Neural cell (in vitro differentiated cells): ENCODE data around the gene GLRX. TPM values are rescaled to one million over a fixed set of nuclear protein-coding genes. Genes with fewer than 3 reads are reported as not detected.

Source experiments
- H2AFZ ChIP-seq: fragments of 200-600, 300-800 bp; sonication (generic), shearing (Covaris generic); 2 replicates; pipeline ENCODE4 v1.6.0; 2014; ENCODE audit warnings: low read depth, mild to moderate bottlenecking, antibody characterized with exemption, low read length, moderate library complexity
- H3F3A ChIP-seq: fragments of 200-600 bp; shearing (Covaris generic); 2 replicates; pipeline ENCODE4 v1.6.1; 2016; ENCODE audit warnings: mild to moderate bottlenecking, moderate library complexity, mixed read lengths, antibody characterized with exemption, low read length; ENCODE audit not compliant: insufficient read depth, poor library complexity, severe bottlenecking
- H3K27ac ChIP-seq: fragments of 200-600, 300-800 bp; sonication (generic), shearing (Covaris generic); 2 replicates; pipeline ENCODE4 v1.5.1; 2014; ENCODE audit warnings: mild to moderate bottlenecking, low read length, moderate library complexity
- H3K27me3 ChIP-seq: fragments of 300-800, 200-600 bp; sonication (generic), shearing (Covaris generic); 2 replicates; pipeline ENCODE4 v1.6.0; 2014; ENCODE audit warnings: mild to moderate bottlenecking, low read depth, low read length, moderate library complexity; ENCODE audit not compliant: insufficient read depth
- H3K36me3 ChIP-seq: fragments of 300-800, 200-600 bp; sonication (generic), shearing (Covaris generic); 2 replicates; pipeline ENCODE4 v1.5.1; 2014; ENCODE audit warnings: mild to moderate bottlenecking, antibody characterized with exemption, low read length, moderate library complexity; ENCODE audit not compliant: insufficient read depth
- H3K4me2 ChIP-seq: fragments of 300-800, 200-600 bp; sonication (generic), shearing (Covaris generic); 2 replicates; pipeline ENCODE4 v1.6.0; 2014; ENCODE audit warnings: mild to moderate bottlenecking, low read length
- H3K4me3 ChIP-seq: fragments of 300-800, 200-600 bp; sonication (generic), shearing (Covaris generic); 2 replicates; pipeline ENCODE4 v1.5.1; 2014; ENCODE audit warnings: mild to moderate bottlenecking, low read length, moderate library complexity
- H3K79me2 ChIP-seq: fragments of 200-600 bp; shearing (Covaris generic); replicated peaks from 2 replicates; pipeline ENCODE4 v1.6.0; 2014; ENCODE audit warnings: mild to moderate bottlenecking, low read length, moderate library complexity; ENCODE audit not compliant: insufficient read depth
- H3K9ac ChIP-seq: fragments of 300-800, 200-600 bp; sonication (generic), shearing (Covaris generic); 2 replicates; pipeline ENCODE4 v1.6.1; 2016; ENCODE audit warnings: mild to moderate bottlenecking, low read length, mixed read lengths
- H3K9me2 ChIP-seq: fragments of 200-600 bp; shearing (Covaris generic); 2 replicates; pipeline ENCODE4 v1.6.1; 2016; ENCODE audit warnings: mild to moderate bottlenecking, low read length, mixed read lengths; ENCODE audit not compliant: insufficient read depth
- H3K9me3 ChIP-seq: fragments of 200-600, 300-800 bp; sonication (generic), shearing (Covaris generic); 2 replicates; pipeline ENCODE4 v1.6.1; 2016; ENCODE audit warnings: mild to moderate bottlenecking, mixed run types, low read length, moderate library complexity, mixed read lengths
- H4K20me1 ChIP-seq: fragments of 200-600 bp; shearing (Covaris generic); 2 replicates; pipeline ENCODE4 v1.6.1; 2016; ENCODE audit warnings: mild to moderate bottlenecking, mixed run types; ENCODE audit not compliant: insufficient read depth
- CTCF ChIP-seq: fragments of 450-650 bp; IDR thresholded peaks from 2 replicates; pipeline ENCODE4 v1.5.1; 2014; ENCODE audit warnings: antibody characterized with exemption, mild to moderate bottlenecking, moderate library complexity; ENCODE audit not compliant: poor library complexity, severe bottlenecking
- EP300 ChIP-seq: fragments of 450-650 bp; conservative IDR thresholded peaks from 2 replicates; pipeline ENCODE4 v1.6.1; 2014; ENCODE audit warnings: antibody characterized with exemption, mild to moderate bottlenecking, moderate library complexity; ENCODE audit not compliant: poor library complexity, severe bottlenecking
- EZH2 ChIP-seq: fragments of 200-600, 300-800 bp; shearing (Covaris generic), sonication (generic); IDR thresholded peaks from 2 replicates; pipeline ENCODE4 v1.6.1; 2014; ENCODE audit warnings: antibody characterized with exemption, low read length, borderline replicate concordance, mild to moderate bottlenecking; ENCODE audit not compliant: insufficient read depth, poor library complexity, severe bottlenecking
- MXI1 ChIP-seq: fragments of 450-650 bp; conservative IDR thresholded peaks from 2 replicates; pipeline ENCODE4 v1.6.1; 2014; ENCODE audit warnings: antibody characterized with exemption, mild to moderate bottlenecking; ENCODE audit not compliant: poor library complexity, severe bottlenecking
- POLR2AphosphoS5 ChIP-seq: IDR thresholded peaks from 2 replicates; pipeline ENCODE4 v1.6.1; 2012
- RAD21 ChIP-seq: fragments of 450-650 bp; conservative IDR thresholded peaks from 2 replicates; pipeline ENCODE4 v1.6.1; 2014; ENCODE audit warnings: antibody characterized with exemption, mild to moderate bottlenecking, moderate library complexity
- SMC3 ChIP-seq: fragments of 450-650 bp; conservative IDR thresholded peaks from 2 replicates; pipeline ENCODE4 v1.6.1; 2014; ENCODE audit warnings: antibody characterized with exemption, mild to moderate bottlenecking, moderate library complexity; ENCODE audit not compliant: poor library complexity
- TAF1 ChIP-seq: IDR thresholded peaks from 2 replicates; pipeline ENCODE4 v1.6.1; 2012; ENCODE audit warnings: low read depth
- polyA plus RNA-seq: library from polyadenylated mRNA; depleted of rRNA; stranded (reverse); fragments of >200 nt; gene quantifications from 2 replicates; pipeline ENCODE4 v1.2.3, GENCODE V29; 2014
- TF ChIP-seq, protein P1 (sequence below): IDR thresholded peaks from 2 replicates; pipeline ENCODE4 v1.6.1; 2012; ENCODE audit warnings: borderline replicate concordance

GLRX gene
- polyA plus RNA-seq, 1 donor from 2014 or later = 54.0 TPM

GRCh38 chr5:95768731-95769130 lies 53.8 kb downstream of the GLRX start:
- Histone ChIP-seq H3K9ac (no peak overlapping the region), H3K4me2 (no peak overlapping the region), H3K36me3 (peaks cover 12% of the 10 kb centered on the region), H3K79me2 (no peaks in the 10 kb centered on the region), H3K27ac (no peak overlapping the region), H2AFZ (no peak overlapping the region), H3K27me3 (no peaks in the 10 kb centered on the region), H3F3A (no peaks in the 10 kb centered on the region), H3K9me2 (no peaks in the 10 kb centered on the region), H4K20me1 (no peaks in the 10 kb centered on the region), H3K9me3 (no peaks in the 10 kb centered on the region), H3K4me3 (no peak overlapping the region)
- TF ChIP-seq TAF1 (no peak), RAD21 (no peak), EZH2 (no peak), MXI1 (no peak), SMC3 (no peak), CTCF (no peak), POLR2AphosphoS5 (no peak)

GRCh38 chr5:95763941-95764340 lies 58.6 kb downstream of the GLRX start:
- TF ChIP-seq EZH2 (no peak), MXI1 (no peak), SMC3 (no peak), RAD21 (no peak), CTCF (no peak), EP300 (no peak), POLR2AphosphoS5 (no peak), TAF1 (no peak)
- TF ChIP-seq, protein P1, sequence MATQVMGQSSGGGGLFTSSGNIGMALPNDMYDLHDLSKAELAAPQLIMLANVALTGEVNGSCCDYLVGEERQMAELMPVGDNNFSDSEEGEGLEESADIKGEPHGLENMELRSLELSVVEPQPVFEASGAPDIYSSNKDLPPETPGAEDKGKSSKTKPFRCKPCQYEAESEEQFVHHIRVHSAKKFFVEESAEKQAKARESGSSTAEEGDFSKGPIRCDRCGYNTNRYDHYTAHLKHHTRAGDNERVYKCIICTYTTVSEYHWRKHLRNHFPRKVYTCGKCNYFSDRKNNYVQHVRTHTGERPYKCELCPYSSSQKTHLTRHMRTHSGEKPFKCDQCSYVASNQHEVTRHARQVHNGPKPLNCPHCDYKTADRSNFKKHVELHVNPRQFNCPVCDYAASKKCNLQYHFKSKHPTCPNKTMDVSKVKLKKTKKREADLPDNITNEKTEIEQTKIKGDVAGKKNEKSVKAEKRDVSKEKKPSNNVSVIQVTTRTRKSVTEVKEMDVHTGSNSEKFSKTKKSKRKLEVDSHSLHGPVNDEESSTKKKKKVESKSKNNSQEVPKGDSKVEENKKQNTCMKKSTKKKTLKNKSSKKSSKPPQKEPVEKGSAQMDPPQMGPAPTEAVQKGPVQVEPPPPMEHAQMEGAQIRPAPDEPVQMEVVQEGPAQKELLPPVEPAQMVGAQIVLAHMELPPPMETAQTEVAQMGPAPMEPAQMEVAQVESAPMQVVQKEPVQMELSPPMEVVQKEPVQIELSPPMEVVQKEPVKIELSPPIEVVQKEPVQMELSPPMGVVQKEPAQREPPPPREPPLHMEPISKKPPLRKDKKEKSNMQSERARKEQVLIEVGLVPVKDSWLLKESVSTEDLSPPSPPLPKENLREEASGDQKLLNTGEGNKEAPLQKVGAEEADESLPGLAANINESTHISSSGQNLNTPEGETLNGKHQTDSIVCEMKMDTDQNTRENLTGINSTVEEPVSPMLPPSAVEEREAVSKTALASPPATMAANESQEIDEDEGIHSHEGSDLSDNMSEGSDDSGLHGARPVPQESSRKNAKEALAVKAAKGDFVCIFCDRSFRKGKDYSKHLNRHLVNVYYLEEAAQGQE = no peak
- no peaks in the 10 kb centered on the region for H3K79me2 ChIP-seq
- no peak overlapping the region for H3K9ac ChIP-seq
- H4K20me1 ChIP-seq = no peaks in the 10 kb centered on the region
- no peaks in the 10 kb centered on the region for H3K9me2 ChIP-seq
- peaks cover 6% of the 10 kb centered on the region for H3K36me3 ChIP-seq
- H3K27me3 ChIP-seq = no peaks in the 10 kb centered on the region
- no peak overlapping the region for H3K4me3 ChIP-seq
- no peak overlapping the region for H3K27ac ChIP-seq
- H3F3A ChIP-seq = no peaks in the 10 kb centered on the region
- H2AFZ ChIP-seq = no peak overlapping the region
- H3K9me3 ChIP-seq = no peaks in the 10 kb centered on the region
- no peak overlapping the region for H3K4me2 ChIP-seq

Other genes with a start within 250 kb of the GLRX start
- gene GPR150, start 202.6 kb downstream of the GLRX start, polyA plus RNA-seq = 0.22 TPM in 1 of 2 replicates, not detected in the other
- not detected in 2 replicates for gene RFESD, start 175.9 kb downstream of the GLRX start, polyA plus RNA-seq
- 1.1 and 5.8 TPM in 2 replicates for gene SPATA9, start 139.7 kb downstream of the GLRX start, polyA plus RNA-seq
- gene RHOBTB3, start 91.4 kb downstream of the GLRX start, polyA plus RNA-seq = 79.0 and 99.4 TPM in 2 replicates
- 1.4 and 3.4 TPM in 2 replicates for gene ELL2, start 139.1 kb upstream of the GLRX start, polyA plus RNA-seq